ENCODE data around the gene COL15A1. TPM values are rescaled to one million over a fixed set of nuclear protein-coding genes. Genes with fewer than 3 reads are reported as not detected.

Gene COL15A1
- total RNA-seq, 4 donors from 2014 or later: 4.0 to 7.8 (median 6.8) TPM

DNA sequence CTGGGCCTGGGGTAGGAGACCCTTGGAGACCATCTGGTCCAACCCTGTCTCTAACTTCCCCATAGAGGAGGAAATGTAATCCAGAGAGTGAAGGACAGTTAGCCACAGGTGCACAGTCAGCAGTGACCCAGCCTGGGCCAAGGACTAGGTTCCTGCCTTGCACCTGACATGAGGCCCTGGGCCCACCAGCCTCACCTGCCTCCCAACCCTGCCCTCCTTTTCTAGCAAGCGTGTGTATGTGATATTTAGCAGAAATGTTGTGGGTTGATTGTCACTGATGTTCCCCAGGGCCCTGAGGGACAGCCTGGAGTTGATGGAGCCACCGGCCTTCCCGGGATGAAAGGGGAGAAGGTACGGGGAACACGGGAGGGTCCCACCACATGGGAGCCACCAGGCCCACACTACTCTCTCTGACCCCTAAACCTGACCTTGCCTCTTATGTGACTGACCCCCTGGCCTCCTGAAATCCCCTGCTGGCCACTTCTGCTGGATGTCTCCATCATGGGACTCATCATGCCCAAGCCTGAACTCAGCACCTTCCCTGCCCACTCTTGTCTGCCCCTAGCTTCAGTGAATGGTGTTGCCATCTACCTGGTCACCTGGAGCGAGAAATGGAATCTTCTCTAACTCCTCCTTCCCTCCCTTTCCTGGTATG, 82.0 kb downstream of the COL15A1 start:
- Histone ChIP-seq H3K27me3 (no peaks in the 10 kb centered on the region), H3K36me3 (no peaks in the 10 kb centered on the region), H3K9me3 (no peaks in the 10 kb centered on the region), H3K27ac (no peak overlapping the region), H3K4me3 (no peak overlapping the region), H3K4me1 (peaks cover 0 to 4% of the 10 kb centered on the region in 2 donors)
- intact Hi-C loops (cut with DNase I; ENCODE audit: low total_unique reads): no loop called here
- no peak for ATAC-seq
- no peak for DNase-seq
- in situ Hi-C loops (cut with MboI; ENCODE audit: low sequenced_read_pairs in 4 of 4): loop anchor here in 1 of 4 donors (10.0 kb wide), 1 partner anchor 59 kb away; no protein-coding TSS in a partner anchor
- no peak for TF ChIP-seq POLR2A (IDR thresholded peaks at IDR 0.05)
- TF ChIP-seq, protein P1, sequence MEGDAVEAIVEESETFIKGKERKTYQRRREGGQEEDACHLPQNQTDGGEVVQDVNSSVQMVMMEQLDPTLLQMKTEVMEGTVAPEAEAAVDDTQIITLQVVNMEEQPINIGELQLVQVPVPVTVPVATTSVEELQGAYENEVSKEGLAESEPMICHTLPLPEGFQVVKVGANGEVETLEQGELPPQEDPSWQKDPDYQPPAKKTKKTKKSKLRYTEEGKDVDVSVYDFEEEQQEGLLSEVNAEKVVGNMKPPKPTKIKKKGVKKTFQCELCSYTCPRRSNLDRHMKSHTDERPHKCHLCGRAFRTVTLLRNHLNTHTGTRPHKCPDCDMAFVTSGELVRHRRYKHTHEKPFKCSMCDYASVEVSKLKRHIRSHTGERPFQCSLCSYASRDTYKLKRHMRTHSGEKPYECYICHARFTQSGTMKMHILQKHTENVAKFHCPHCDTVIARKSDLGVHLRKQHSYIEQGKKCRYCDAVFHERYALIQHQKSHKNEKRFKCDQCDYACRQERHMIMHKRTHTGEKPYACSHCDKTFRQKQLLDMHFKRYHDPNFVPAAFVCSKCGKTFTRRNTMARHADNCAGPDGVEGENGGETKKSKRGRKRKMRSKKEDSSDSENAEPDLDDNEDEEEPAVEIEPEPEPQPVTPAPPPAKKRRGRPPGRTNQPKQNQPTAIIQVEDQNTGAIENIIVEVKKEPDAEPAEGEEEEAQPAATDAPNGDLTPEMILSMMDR (IDR thresholded peaks at IDR 0.05 in 4 of 5, conservative IDR thresholded peaks at IDR 0.05 in 1 of 5): no peak

DNA sequence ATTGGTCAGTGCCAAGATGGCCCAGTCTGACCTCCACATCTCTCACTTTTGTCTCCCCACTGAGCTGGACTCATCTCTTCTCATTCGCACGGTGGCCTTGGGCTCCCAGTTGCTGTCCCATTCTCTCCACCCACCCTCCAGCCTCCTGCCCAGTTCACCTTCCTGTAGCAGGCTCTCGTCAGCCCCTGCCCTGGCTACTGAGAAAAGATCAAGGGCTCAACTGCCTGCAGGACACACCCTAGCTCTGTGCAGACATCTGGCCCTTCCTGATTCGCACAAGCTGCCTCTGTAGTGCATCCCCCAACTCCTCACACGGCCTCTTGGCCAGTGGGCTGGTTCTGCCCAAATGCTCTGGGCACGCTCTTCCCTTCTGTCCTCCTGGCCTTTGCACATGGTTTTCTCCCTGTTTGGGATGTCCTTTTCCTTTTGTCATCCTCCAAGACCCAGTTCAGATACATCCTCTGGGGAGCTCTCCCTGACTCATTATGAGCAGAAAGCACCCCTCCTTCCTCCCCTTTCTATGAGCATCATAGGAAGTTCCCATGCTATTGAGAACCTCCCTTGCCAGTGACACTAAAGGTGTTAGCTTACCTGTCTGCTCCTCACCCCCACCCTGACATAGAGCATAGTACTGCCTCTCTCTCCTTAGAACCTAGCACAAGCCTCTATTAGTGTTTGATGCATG, 82.7 kb downstream of the COL15A1 start:
- Histone ChIP-seq H3K36me3 (no peaks in the 10 kb centered on the region), H3K4me1 (peaks cover 0 to 4% of the 10 kb centered on the region in 2 donors), H3K27me3 (no peaks in the 10 kb centered on the region), H3K27ac (no peak overlapping the region), H3K9me3 (no peaks in the 10 kb centered on the region), H3K4me3 (no peak overlapping the region)
- no peak for ATAC-seq
- in situ Hi-C loops (cut with MboI; ENCODE audit: low sequenced_read_pairs in 4 of 4): loop anchor here in 1 of 4 donors (10.0 kb wide), 1 partner anchor 58 kb away; no protein-coding TSS in a partner anchor
- TF ChIP-seq POLR2A (IDR thresholded peaks at IDR 0.05): no peak
- TF ChIP-seq, protein P1 (IDR thresholded peaks at IDR 0.05 in 4 of 5, conservative IDR thresholded peaks at IDR 0.05 in 1 of 5): no peak
- DNase-seq: no peak
- intact Hi-C loops (cut with DNase I; ENCODE audit: low total_unique reads): no loop called here

DNA sequence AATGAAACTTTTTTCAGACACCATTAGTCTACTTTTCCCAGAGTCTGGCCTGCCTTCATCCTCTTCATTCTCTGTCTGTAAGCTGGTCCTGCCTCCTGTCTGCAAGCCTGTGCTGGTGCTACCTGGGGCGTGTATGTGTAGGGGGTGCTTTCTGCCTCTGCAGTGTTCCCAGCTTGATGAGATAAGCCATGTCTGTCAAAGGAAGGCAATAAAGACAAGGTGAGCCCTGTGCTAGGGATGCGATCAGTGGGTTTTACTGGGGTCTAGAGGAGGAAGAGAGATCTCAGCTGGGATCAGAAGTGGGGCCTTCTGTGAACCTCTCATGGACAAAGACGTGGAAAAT, 83.2 kb downstream of the COL15A1 start:
- TF ChIP-seq, protein P1 (IDR thresholded peaks at IDR 0.05 in 4 of 5, conservative IDR thresholded peaks at IDR 0.05 in 1 of 5): no peak
- no peak for TF ChIP-seq POLR2A (IDR thresholded peaks at IDR 0.05)
- Histone ChIP-seq H3K4me3 (no peak overlapping the region), H3K27me3 (no peaks in the 10 kb centered on the region), H3K27ac (no peak overlapping the region), H3K4me1 (peaks cover 0 to 4% of the 10 kb centered on the region in 2 donors), H3K9me3 (no peaks in the 10 kb centered on the region), H3K36me3 (no peaks in the 10 kb centered on the region)
- intact Hi-C loops (cut with DNase I; ENCODE audit: low total_unique reads): no loop called here
- in situ Hi-C loops (cut with MboI; ENCODE audit: low sequenced_read_pairs in 4 of 4): loop anchor here in 1 of 4 donors (10.0 kb wide), 1 partner anchor 58 kb away; no protein-coding TSS in a partner anchor
- no peak for DNase-seq
- no peak for ATAC-seq

DNA sequence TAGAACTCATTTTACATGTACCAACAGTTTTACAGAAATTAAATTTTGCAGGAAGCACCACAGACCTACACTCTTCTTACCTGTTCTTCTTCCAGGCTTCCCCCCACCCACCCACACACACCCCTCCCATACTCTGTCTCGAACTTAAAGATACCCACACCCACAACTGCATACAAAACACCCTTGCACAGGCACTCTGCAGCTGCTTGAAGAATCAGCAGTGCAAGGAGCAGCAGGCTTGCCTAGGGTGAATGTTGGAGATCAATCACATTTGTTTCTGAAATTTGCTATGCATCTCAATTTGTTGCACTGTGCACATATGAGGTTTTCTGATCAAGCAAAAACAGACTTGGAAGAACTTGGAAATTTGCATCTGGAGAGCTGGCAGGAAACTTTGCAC, 83.7 kb downstream of the COL15A1 start:
- Histone ChIP-seq H3K4me3 (no peak overlapping the region), H3K36me3 (no peaks in the 10 kb centered on the region), H3K9me3 (no peaks in the 10 kb centered on the region), H3K4me1 (peaks cover 0 to 4% of the 10 kb centered on the region in 2 donors), H3K27me3 (no peaks in the 10 kb centered on the region), H3K27ac (no peak overlapping the region)
- ATAC-seq (no peak), DNase-seq (no peak)
- in situ Hi-C loops (cut with MboI; ENCODE audit: low sequenced_read_pairs in 4 of 4) (loop anchor here in 1 of 4 donors (10.0 kb wide), 1 partner anchor 57 kb away; no protein-coding TSS in a partner anchor), intact Hi-C loops (cut with DNase I; ENCODE audit: low total_unique reads) (no loop called here)
- TF ChIP-seq POLR2A (IDR thresholded peaks at IDR 0.05): no peak
- TF ChIP-seq, protein P1 (IDR thresholded peaks at IDR 0.05 in 4 of 5, conservative IDR thresholded peaks at IDR 0.05 in 1 of 5): no peak

All from gastrocnemius medialis (tissue), 4 donors.